Activated CD4-positive, alpha-beta T cell treated with anti-CD3 and anti-CD28 coated beads, Interleukin-2, amount 50 U/mL, for 4 hours (primary cell): Measurements from ENCODE around the gene ICA1.
"Not testable (repeated sequence)": the region's sequence is repeated elsewhere in the genome, so short reads cannot be mapped to it uniquely, and the experiment has no call there.

Experiments used
- DNase-seq, 2 experiments: peaks; one replicate each; pipeline ENCODE4 v3.0.0-alpha.2; 2020

The ICA1 gene

GRCh38 chr7:8261711-8262695 is at the start of gene ICA1:
TSS of gene ICA1 (minus strand) at chr7:8262167. CDS start at chr7:8235926, 26,241 bp downstream.
- no peak for DNase-seq

- no peak for DNase-seq
Observed at GRCh38 chr7:8310876-8311275, 48.9 kb upstream of the ICA1 start.

GRCh38 chr7:8305625-8306388 is 43.8 kb upstream of the ICA1 start:
- DNase-seq: no peak

- no peak for DNase-seq
Observed at GRCh38 chr7:8305104-8305503, 43.1 kb upstream of the ICA1 start.

GRCh38 chr7:8303904-8304528 is 42.0 kb upstream of the ICA1 start:
- DNase-seq: no peak

GRCh38 chr7:8297023-8297422 is 35.1 kb upstream of the ICA1 start:
- not testable (repeated sequence) for DNase-seq

GRCh38 chr7:8296362-8296659 is 34.3 kb upstream of the ICA1 start:
- no peak for DNase-seq

- no peak for DNase-seq
Observed at GRCh38 chr7:8295638-8296361, 33.8 kb upstream of the ICA1 start.

GRCh38 chr7:8291397-8292141 is 29.6 kb upstream of the ICA1 start:
- no peak for DNase-seq

- no peak for DNase-seq
Observed at GRCh38 chr7:8290645-8291308, 28.8 kb upstream of the ICA1 start.

- DNase-seq: no peak
Observed at GRCh38 chr7:8286118-8286517, 24.2 kb upstream of the ICA1 start.

- no peak for DNase-seq
Observed at GRCh38 chr7:8285155-8285554, 23.2 kb upstream of the ICA1 start.

- no peak for DNase-seq
Observed at GRCh38 chr7:8284606-8285005, 22.6 kb upstream of the ICA1 start.

GRCh38 chr7:8283968-8284367 is 22.0 kb upstream of the ICA1 start:
- no peak for DNase-seq

GRCh38 chr7:8282871-8283270 is 20.9 kb upstream of the ICA1 start:
- no peak for DNase-seq

- DNase-seq: no peak
Observed at GRCh38 chr7:8282162-8282561, 20.2 kb upstream of the ICA1 start.

- DNase-seq: no peak
Observed at GRCh38 chr7:8278183-8278582, 16.2 kb upstream of the ICA1 start.

GRCh38 chr7:8277394-8277982 is 15.5 kb upstream of the ICA1 start:
- no peak for DNase-seq

- DNase-seq: no peak
Observed at GRCh38 chr7:8274589-8274988, 12.6 kb upstream of the ICA1 start.

GRCh38 chr7:8271960-8272359 is 10.0 kb upstream of the ICA1 start:
- no peak for DNase-seq

- no peak for DNase-seq
Observed at GRCh38 chr7:8263048-8263447, 1.1 kb upstream of the ICA1 start.
